ENCODE measurements around the gene SOX3. TPM values are rescaled to one million over a fixed set of nuclear protein-coding genes. Genes with fewer than 3 reads are reported as not detected.

SOX3 gene
- not detected for total RNA-seq

DNA sequence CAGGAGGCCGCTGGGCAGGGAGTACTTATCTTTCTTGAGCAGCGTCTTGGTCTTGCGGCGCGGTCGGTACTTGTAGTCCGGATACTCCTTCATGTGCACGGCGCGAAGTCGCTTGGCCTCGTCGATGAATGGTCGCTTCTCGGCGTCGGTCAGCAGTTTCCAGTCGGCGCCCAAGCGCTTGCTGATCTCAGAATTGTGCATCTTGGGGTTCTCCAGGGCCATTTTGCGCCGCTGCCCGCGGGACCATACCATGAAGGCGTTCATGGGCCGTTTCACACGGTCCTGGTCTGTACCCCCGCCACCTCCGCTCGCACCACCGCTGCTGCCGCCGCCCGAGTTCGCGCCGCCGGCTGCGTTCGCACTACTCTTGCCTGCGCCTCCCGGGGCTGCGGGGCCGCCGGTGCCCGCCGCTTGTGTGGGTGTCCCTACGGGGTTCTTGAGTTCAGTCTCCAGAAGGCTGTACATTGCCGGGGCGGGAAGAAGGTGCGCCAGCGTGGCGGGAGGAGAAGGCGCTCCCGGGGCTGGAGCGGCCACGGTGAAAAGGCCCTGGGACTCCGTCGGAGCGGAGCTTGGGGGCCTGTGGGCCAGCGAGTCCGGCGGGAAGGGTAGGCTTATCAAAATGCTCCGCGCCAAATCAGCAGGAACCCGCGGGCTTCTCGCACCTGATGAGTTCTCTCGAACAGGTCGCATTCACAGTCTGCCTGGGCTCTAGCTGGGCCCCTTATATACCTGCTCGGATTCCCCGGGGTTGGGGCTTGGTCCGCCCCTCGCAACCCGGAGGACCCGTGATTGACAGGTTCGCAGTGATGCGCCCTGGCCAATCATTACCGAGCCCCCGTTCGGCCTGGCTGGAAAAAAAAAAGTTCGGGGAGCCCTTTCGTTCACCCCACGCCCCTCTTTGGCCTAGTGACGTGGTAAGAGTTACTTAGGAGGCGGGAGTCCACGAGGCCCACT, at the start of gene SOX3:
Gene SOX3, minus strand, starts transcription at position 699 of the 954 bp plus-strand sequence. Its CDS starts 9 bp downstream, at position 690.
- DNase-seq (no peak), ATAC-seq (no peak)
- Mint-ChIP-seq H3K4me1 (ENCODE audit: low read depth) (no peaks in the 10 kb centered on the region), H3K27ac (no peak within 1 kb of the TSS), H3K4me3 (no peak within 1 kb of the TSS), H3K27me3 (ENCODE audit: low read depth) (peaks cover 45% of the 10 kb centered on the region), H3K9me3 (ENCODE audit: insufficient read depth) (no peaks in the 10 kb centered on the region), H3K36me3 (ENCODE audit: low read depth) (peaks cover 5% of the 10 kb centered on the region)
- POLR2A ChIA-PET: no interaction called here
- CTCF ChIA-PET: no interaction called here

DNA sequence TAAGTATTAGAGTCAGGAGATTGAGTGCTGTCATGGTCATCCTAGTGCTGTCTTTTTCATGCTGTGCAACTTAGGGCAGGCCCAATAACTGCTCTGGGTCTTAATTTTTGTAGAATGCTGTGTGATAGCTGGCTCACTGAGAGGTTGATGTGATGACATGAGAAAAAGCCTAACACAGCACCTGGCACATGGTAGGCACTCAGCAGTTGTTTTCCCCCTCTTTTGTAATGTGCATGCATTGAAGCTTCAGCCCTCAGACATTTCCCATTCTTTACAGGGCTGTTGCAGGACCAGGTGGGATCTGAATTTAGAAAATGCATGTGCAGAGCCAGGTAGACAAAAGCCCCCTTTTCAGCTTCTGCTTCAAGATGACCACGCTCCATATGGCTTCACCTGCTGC, 44.1 kb upstream of the SOX3 start:
- no peaks in the 10 kb centered on the region for H3K36me3 Mint-ChIP-seq (ENCODE audit: low read depth)
- no peak overlapping the region for H3K4me3 Mint-ChIP-seq
- no peaks in the 10 kb centered on the region for H3K9me3 Mint-ChIP-seq (ENCODE audit: insufficient read depth)

DNA sequence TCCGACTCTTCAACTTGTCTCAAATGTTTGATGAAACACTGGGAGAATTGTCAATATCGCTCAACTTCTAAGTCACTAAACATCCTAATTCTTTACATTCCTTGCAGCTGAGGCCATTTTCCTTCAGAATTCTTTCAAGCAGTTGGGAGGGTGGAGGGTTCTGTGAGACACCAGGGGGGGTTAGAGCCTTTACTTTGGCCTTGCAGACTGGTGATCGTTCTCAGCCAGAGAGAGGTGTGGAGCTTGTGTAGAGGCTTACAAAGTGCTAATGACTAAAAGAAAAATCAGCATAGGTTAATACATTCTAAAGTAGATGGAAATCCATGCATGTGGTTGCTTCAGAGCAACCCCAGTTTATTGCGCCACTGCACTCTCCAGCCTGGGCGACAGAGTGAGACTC, 21.3 kb upstream of the SOX3 start:
- no peaks in the 10 kb centered on the region for H3K27me3 Mint-ChIP-seq (ENCODE audit: low read depth)
- no peak overlapping the region for H3K4me3 Mint-ChIP-seq
- CTCF ChIA-PET: no interaction called here
- no peak for ATAC-seq
- H3K27ac Mint-ChIP-seq: no peak overlapping the region
- DNase-seq: no peak
- H3K36me3 Mint-ChIP-seq (ENCODE audit: low read depth): no peaks in the 10 kb centered on the region
- no peaks in the 10 kb centered on the region for H3K9me3 Mint-ChIP-seq (ENCODE audit: insufficient read depth)
- H3K4me1 Mint-ChIP-seq (ENCODE audit: low read depth): no peaks in the 10 kb centered on the region
- POLR2A ChIA-PET: no interaction called here

More for the DNA sequence above, 44.1 kb upstream of the SOX3 start:
- DNase-seq (no peak), ATAC-seq (no peak)
- CTCF ChIA-PET: no interaction called here
- Mint-ChIP-seq H3K27me3 (ENCODE audit: low read depth) (no peaks in the 10 kb centered on the region), H3K4me1 (ENCODE audit: low read depth) (no peaks in the 10 kb centered on the region), H3K27ac (no peak overlapping the region)
- POLR2A ChIA-PET: no interaction called here

DNA sequence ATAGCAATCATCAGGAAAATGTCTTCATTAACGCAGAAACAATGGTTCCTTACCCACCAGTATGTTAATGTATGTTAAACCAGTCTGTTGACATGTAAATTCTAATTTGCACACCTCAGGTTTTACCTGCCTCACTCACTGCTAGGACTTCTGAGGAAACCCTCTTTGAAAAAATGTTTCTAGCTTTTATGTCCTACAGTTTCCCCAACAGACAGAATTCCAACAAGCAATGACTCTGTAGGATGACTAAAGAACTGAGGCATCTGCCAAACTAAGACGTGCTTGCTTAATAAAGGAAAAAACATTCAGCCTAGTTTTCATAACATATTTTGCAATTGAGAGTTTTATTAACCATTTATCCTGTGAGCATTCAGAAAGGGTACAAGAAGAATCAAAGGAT, 20.6 kb upstream of the SOX3 start:
- Mint-ChIP-seq H3K4me1 (ENCODE audit: low read depth) (no peaks in the 10 kb centered on the region), H3K9me3 (ENCODE audit: insufficient read depth) (no peaks in the 10 kb centered on the region), H3K27me3 (ENCODE audit: low read depth) (no peaks in the 10 kb centered on the region), H3K36me3 (ENCODE audit: low read depth) (no peaks in the 10 kb centered on the region), H3K4me3 (no peak overlapping the region), H3K27ac (no peak overlapping the region)
- no peak for DNase-seq
- ChIA-PET CTCF (no interaction called here), POLR2A (no interaction called here)
- ATAC-seq: no peak

DNA sequence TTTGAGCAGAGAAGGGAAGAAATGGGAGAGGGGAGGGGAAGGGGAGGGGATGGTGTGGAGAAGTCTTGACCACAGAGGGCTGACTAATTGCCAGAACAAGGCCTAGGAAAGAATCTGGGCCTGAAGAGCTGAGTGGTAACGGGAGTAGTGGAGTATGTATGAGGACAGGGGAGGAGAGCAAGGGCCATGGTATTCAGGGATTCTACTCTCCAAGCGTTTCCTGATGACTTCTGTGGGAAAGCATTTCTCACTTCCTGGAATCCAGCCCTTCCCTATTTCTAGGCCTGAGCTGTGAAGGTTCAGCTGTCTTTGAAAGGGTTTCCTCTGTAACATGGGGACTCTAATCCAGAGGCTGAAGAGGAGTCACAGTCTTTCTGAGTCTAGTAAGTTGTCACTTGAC, 19.7 kb upstream of the SOX3 start:
- POLR2A ChIA-PET: no interaction called here
- no peak overlapping the region for H3K27ac Mint-ChIP-seq
- no peaks in the 10 kb centered on the region for H3K36me3 Mint-ChIP-seq (ENCODE audit: low read depth)
- H3K9me3 Mint-ChIP-seq (ENCODE audit: insufficient read depth): no peaks in the 10 kb centered on the region
- H3K27me3 Mint-ChIP-seq (ENCODE audit: low read depth): no peaks in the 10 kb centered on the region
- CTCF ChIA-PET: no interaction called here
- ATAC-seq: no peak
- H3K4me1 Mint-ChIP-seq (ENCODE audit: low read depth): no peaks in the 10 kb centered on the region
- no peak for DNase-seq
- H3K4me3 Mint-ChIP-seq: no peak overlapping the region

DNA sequence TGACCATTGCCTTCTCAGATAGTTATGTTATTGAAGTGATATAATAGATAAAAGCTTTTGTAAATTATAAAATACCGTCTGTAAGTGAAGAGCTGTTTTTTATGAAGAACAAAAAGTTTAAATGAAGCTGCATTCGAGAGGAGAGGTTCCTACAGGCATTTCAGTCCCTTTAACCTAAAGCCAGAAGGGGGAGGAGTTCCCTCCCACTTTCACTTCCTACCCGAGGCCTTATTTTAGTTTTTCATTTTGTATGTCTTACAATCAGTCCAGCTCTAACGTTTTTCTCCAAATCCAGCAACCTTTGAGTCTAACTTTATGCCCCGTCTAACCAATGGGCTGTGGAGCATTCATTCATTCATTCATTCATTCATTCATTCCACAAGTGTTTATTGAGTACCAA, 16.5 kb upstream of the SOX3 start:
- ATAC-seq (no peak), DNase-seq (no peak)
- CTCF ChIA-PET: no interaction called here
- H3K9me3 Mint-ChIP-seq (ENCODE audit: insufficient read depth): no peaks in the 10 kb centered on the region
- no peak overlapping the region for H3K27ac Mint-ChIP-seq
- H3K4me3 Mint-ChIP-seq: no peak overlapping the region
- POLR2A ChIA-PET: no interaction called here
- no peaks in the 10 kb centered on the region for H3K36me3 Mint-ChIP-seq (ENCODE audit: low read depth)
- H3K4me1 Mint-ChIP-seq (ENCODE audit: low read depth): no peaks in the 10 kb centered on the region
- no peaks in the 10 kb centered on the region for H3K27me3 Mint-ChIP-seq (ENCODE audit: low read depth)

DNA sequence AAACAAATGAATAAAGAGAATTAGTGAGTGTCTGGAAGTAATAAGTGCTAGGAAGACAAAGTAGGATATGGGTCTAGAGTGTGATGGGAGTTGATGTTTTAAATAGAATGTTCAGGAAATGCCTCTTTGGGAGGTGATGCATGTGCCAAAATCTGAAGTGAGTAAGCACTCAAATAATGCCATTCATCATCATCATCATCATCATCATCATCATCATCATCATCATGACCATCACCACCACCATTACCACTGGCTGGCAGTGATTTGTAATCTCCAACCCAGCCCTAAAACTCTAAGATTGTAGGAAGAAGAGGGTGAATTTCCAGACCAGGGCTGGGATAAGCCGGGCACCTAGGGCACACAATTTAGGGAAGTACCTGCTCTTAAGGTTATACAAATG, 9.7 kb upstream of the SOX3 start:
- H3K36me3 Mint-ChIP-seq (ENCODE audit: low read depth): no peaks in the 10 kb centered on the region
- DNase-seq: no peak
- H3K27me3 Mint-ChIP-seq (ENCODE audit: low read depth): peaks cover 15% of the 10 kb centered on the region
- H3K27ac Mint-ChIP-seq: no peak overlapping the region
- ATAC-seq: no peak
- H3K4me3 Mint-ChIP-seq: no peak overlapping the region
- H3K4me1 Mint-ChIP-seq (ENCODE audit: low read depth): no peaks in the 10 kb centered on the region
- ChIA-PET POLR2A (no interaction called here), CTCF (no interaction called here)
- no peaks in the 10 kb centered on the region for H3K9me3 Mint-ChIP-seq (ENCODE audit: insufficient read depth)

DNA sequence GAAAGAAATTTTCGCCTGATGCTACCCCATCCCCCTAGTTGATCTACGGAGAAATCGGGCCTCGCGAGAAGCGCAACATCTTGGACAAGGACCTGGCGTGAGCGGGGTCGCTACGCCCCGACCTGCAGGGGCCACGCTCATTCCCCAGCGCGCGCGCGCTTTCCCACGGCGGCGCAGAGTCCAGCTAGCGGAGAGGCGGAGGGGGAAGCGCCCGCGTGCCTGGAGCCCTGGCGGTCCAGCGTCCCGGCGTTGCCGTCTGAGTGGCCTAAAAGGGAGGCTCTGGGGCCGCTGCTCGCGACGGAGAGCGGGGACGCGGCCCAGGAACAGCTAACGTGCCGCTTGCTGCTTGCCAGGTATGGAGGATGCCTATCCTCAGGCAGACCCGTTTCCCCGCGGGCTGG, 6.0 kb upstream of the SOX3 start:
- H3K36me3 Mint-ChIP-seq (ENCODE audit: low read depth): no peaks in the 10 kb centered on the region
- ATAC-seq (no peak), DNase-seq (no peak)
- H3K9me3 Mint-ChIP-seq (ENCODE audit: insufficient read depth): no peaks in the 10 kb centered on the region
- ChIA-PET CTCF (no interaction called here), POLR2A (no interaction called here)
- H3K4me1 Mint-ChIP-seq (ENCODE audit: low read depth): no peaks in the 10 kb centered on the region
- peaks cover 30% of the 10 kb centered on the region for H3K27me3 Mint-ChIP-seq (ENCODE audit: low read depth)
- no peak overlapping the region for H3K27ac Mint-ChIP-seq
- no peak overlapping the region for H3K4me3 Mint-ChIP-seq

DNA sequence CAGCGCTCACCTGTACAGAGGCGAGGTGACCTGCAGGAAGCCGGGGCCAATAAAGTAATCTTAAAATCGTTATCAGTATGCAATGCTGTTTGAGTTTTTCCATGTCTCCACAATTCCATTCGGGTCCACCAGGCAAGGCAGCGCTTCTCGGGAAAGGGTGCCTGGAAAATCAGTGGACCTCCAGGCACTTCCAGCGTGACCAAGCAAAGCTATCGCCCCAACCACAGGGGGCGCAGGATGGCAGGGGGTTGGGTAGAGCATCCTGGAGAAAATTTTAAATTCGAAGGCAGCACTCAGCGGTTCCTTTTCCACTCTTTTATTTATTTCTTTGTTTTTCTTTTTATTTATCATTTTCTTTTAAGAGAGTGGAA, 5.4 kb upstream of the SOX3 start:
- ChIA-PET CTCF (no interaction called here), POLR2A (no interaction called here)
- Mint-ChIP-seq H3K27ac (no peak overlapping the region), H3K9me3 (ENCODE audit: insufficient read depth) (no peaks in the 10 kb centered on the region), H3K36me3 (ENCODE audit: low read depth) (no peaks in the 10 kb centered on the region), H3K4me1 (ENCODE audit: low read depth) (no peaks in the 10 kb centered on the region), H3K27me3 (ENCODE audit: low read depth) (peaks cover 35% of the 10 kb centered on the region), H3K4me3 (no peak overlapping the region)
- ATAC-seq (no peak), DNase-seq (no peak)

DNA sequence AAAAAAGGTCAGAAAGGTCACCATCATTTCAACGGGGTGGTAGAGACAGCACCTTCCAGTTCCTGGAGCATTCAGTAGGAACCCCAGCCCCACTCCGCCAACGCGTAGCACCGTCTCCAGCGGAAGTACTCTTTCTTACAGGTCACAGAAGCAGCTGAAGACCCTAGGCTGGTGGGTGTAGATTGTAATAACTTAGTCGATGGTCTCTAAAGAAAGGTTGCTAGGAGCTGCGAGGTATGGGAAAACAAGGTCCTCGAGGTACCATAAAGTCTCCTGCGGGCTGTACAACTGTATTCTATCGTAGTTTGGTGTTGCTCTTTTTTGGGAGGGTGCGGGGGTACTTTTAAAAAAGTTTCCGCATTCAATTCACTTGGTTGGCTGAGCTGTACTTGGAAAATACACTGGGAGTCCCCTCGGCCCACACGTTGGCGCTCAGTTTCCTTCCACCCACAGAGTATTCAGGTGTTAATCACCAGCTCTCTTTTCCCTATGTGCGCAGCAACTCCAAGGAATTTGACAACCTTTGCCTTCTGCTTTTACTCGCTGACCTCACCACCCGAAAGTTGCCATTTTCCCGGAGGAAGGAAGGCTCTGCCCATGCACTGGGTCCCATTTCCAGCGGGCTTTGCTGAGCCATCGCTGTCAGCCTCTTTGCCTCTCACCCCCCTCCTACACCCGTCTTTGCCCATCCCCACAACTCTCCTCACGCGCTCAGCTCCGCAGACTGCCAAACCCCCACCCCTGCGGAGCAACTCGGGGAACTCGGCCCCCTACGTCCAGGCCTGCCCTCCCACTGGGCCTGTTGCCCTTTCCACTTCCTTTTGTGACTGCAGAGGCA, 4.8 kb upstream of the SOX3 start:
- Mint-ChIP-seq H3K27me3 (ENCODE audit: low read depth) (peaks cover 35% of the 10 kb centered on the region), H3K9me3 (ENCODE audit: insufficient read depth) (no peaks in the 10 kb centered on the region), H3K27ac (no peak overlapping the region), H3K4me3 (no peak overlapping the region), H3K36me3 (ENCODE audit: low read depth) (no peaks in the 10 kb centered on the region), H3K4me1 (ENCODE audit: low read depth) (no peaks in the 10 kb centered on the region)
- ATAC-seq (no peak), DNase-seq (no peak)
- ChIA-PET POLR2A (no interaction called here), CTCF (no interaction called here)

DNA sequence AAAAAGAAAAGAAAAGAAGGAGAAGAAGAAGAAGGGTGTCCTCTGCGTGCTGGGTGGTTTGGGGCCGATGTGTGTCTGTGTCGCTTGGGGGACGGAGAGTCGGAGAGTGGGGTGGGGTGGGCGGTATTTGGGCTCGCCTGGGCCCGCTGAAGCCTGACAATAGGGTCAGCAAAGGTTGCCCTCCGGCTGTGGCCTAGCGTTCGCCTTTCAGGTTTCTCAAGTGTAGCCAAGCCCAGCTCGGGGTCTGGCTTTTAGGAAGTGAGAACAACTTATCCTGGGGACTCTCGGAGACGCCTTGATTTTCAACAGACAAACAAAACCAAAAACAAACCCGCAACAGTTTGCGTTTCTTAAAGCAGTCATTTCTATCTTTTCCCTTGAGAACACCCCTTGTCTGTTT, 4.1 kb upstream of the SOX3 start:
- no peaks in the 10 kb centered on the region for H3K36me3 Mint-ChIP-seq (ENCODE audit: low read depth)
- ChIA-PET CTCF (no interaction called here), POLR2A (no interaction called here)
- peaks cover 37% of the 10 kb centered on the region for H3K27me3 Mint-ChIP-seq (ENCODE audit: low read depth)
- no peak overlapping the region for H3K27ac Mint-ChIP-seq
- H3K4me3 Mint-ChIP-seq: no peak overlapping the region
- no peaks in the 10 kb centered on the region for H3K9me3 Mint-ChIP-seq (ENCODE audit: insufficient read depth)
- DNase-seq: no peak
- ATAC-seq: no peak
- H3K4me1 Mint-ChIP-seq (ENCODE audit: low read depth): no peaks in the 10 kb centered on the region

DNA sequence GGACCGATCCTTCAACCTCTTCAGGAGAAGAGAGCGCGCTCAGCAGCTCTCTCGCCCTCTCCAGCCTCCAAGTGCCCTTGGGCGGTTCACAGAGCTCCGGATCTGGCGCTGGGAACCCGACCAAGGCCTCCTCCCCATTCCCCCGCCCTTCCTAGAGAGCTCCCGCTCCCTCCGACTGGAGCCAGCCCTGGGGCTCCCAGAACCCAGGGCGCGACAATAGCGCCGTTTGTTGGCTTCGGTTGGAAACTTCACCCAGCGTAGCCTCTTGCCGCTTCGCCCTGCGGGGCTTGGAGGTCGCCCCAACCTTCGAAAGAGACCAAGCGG, 3.1 kb upstream of the SOX3 start:
- Mint-ChIP-seq H3K36me3 (ENCODE audit: low read depth) (peaks cover 4% of the 10 kb centered on the region), H3K4me1 (ENCODE audit: low read depth) (no peaks in the 10 kb centered on the region), H3K27ac (no peak overlapping the region), H3K27me3 (ENCODE audit: low read depth) (peaks cover 42% of the 10 kb centered on the region), H3K9me3 (ENCODE audit: insufficient read depth) (no peaks in the 10 kb centered on the region), H3K4me3 (no peak overlapping the region)
- DNase-seq: no peak
- POLR2A ChIA-PET: no interaction called here
- CTCF ChIA-PET: no interaction called here
- no peak for ATAC-seq
